ENCODE measurements around the gene SHF. TPM values are rescaled to one million over a fixed set of nuclear protein-coding genes. Genes with fewer than 3 reads are reported as not detected.
A peak's percentile ranks its signal among the peaks of the same experiment; 100 is the strongest.

SHF gene
- total and polyA plus RNA-seq, 2 donors (not counting 3 experiments of a cell fraction or from before 2014, with no cell fraction given): 2.8 to 5.2 TPM

DNA sequence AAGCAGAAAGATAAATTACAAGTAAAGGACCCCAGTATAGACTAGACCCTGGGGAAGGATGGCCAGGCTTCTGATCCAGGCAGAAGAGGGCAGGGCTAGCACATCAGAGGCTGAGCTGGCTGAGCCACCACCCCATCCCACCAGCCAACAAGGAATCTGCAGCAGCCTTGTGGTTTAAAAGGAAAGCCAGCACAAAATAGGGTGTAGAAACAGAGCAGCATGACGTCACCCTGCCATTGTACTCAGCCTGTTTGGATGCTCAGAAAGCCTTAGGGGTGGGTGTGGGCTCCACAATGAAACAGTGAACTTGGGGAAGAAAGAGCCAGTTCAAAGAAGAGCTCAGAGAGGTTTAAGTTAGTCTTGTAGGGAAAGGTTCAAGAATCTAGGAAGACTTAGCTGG is 29.8 kb downstream of the SHF start:
- Histone ChIP-seq H3K9me3 (replicated peaks; ENCODE audit: control insufficient read depth, insufficient read depth, low read length) (no peaks in the 10 kb centered on the region), H3K9me1 (replicated peaks; ENCODE audit: control insufficient read depth, extremely low read depth, insufficient read depth, low read length) (no peaks in the 10 kb centered on the region), H3K27me3 (ENCODE audit: control insufficient read depth in 2 of 2, insufficient read depth in 2 of 2, low read length in 2 of 2) (no peaks in the 10 kb centered on the region), H4K20me1 (replicated peaks; ENCODE audit: control insufficient read depth, extremely low read depth, insufficient read depth, low read length) (no peaks in the 10 kb centered on the region), H3K4me1 (ENCODE audit: control insufficient read depth, extremely low read depth, insufficient read depth, low read length) (peaks cover 2% of the 10 kb centered on the region), H3K36me3 (ENCODE audit: control insufficient read depth in 2 of 2, extremely low read depth in 1 of 2, insufficient read depth in 2 of 2, low read length in 2 of 2) (no peaks in the 10 kb centered on the region), H3K9ac (replicated peaks; ENCODE audit: extremely low read depth, insufficient read depth, low read length) (no peak overlapping the region), H3K79me2 (ENCODE audit: control insufficient read depth, insufficient read depth, low read length) (no peaks in the 10 kb centered on the region), H3K4me2 (ENCODE audit: insufficient read depth, low read length) (no peak overlapping the region), H2AFZ (ENCODE audit: low read depth, low read length) (no peak overlapping the region), H3K4me3 (replicated peaks in 1 of 3; ENCODE audit: insufficient read depth in 1 of 3, low read depth in 1 of 3, low read length in 3 of 3) (no peak overlapping the region), H3K27ac (ENCODE audit: insufficient read depth, low read depth, low read length) (no peak overlapping the region)
- dilution Hi-C loops (cut with MboI; ENCODE audit: extremely low pct_ligation_motif_present, low sequenced_read_pairs): no loop called here
- BruUV-seq (replicated peaks): no TSS peak
- DNase-seq (ENCODE audit: low read depth, low spot score) (no peak), FAIRE-seq (peak; percentile 49)
- TF ChIP-seq, protein P1, sequence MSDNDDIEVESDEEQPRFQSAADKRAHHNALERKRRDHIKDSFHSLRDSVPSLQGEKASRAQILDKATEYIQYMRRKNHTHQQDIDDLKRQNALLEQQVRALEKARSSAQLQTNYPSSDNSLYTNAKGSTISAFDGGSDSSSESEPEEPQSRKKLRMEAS (IDR thresholded peaks at IDR 0.05; ENCODE audit: insufficient read depth, insufficient read length): no peak
- TF ChIP-seq JUN (IDR thresholded peaks at IDR 0.05; ENCODE audit: borderline replicate concordance, insufficient read depth, insufficient read length, low read depth): peak; percentile 34
- ChIA-PET CTCF (interaction anchor here (0.9 to 1.9 kb wide), 2 partner anchors 245 to 300 kb away, joined by 3 to 4 read pairs; a partner anchor contains a TSS), POLR2A (no interaction called here)
- intact Hi-C loops (cut with micrococcal nuclease): no loop called here

DNA sequence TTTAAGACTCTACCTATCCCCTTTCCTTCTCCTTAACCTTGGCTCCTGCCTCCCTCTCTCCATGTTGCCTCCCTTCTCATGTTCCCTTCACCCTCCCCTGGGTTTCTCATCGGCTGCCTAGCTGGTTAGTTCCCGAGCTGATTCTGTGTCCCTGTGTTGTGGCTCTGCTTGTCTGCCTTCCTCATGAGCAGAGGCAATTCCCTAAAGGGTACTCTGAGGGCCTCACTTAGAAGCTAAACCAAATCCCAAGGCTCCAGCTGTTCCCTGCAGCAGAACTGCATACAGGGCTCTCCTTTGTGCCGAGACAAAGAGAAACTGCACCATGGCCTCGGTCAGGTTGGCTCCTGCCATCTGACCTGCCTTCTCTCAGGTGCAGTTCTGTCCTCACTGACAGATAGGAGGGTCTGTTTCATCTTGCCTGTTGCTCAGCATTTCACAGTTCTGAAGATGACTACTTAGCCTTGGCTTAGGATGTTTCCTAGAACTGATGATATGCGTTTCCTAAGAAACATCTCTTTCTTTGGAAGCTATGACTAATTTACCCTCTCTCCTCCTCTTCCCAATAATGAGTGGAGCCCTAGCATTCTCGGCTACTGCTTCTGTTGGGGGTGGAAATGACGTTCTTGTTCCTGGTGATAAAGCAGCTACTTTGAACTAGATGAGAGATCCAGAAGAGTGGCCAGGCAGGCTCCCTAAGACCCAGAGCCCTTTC is 30.9 kb downstream of the SHF start:
- intact Hi-C loops (cut with micrococcal nuclease) (no loop called here), dilution Hi-C loops (cut with MboI; ENCODE audit: extremely low pct_ligation_motif_present, low sequenced_read_pairs) (no loop called here)
- H4K20me1 ChIP-seq (replicated peaks; ENCODE audit: control insufficient read depth, extremely low read depth, insufficient read depth, low read length): no peaks in the 10 kb centered on the region
- CTCF ChIA-PET: interaction anchor here (1.5 to 3.0 kb wide), 3 partner anchors 30 to 301 kb away, joined by 4 to 7 read pairs (median 6); no protein-coding TSS in a partner anchor
- peaks cover 2% of the 10 kb centered on the region for H3K4me1 ChIP-seq (ENCODE audit: control insufficient read depth, extremely low read depth, insufficient read depth, low read length)
- no peaks in the 10 kb centered on the region for H3K27me3 ChIP-seq (ENCODE audit: control insufficient read depth in 2 of 2, insufficient read depth in 2 of 2, low read length in 2 of 2)
- DNase-seq (ENCODE audit: low read depth, low spot score) (no peak), FAIRE-seq (no peak)
- TF ChIP-seq, protein P2, sequence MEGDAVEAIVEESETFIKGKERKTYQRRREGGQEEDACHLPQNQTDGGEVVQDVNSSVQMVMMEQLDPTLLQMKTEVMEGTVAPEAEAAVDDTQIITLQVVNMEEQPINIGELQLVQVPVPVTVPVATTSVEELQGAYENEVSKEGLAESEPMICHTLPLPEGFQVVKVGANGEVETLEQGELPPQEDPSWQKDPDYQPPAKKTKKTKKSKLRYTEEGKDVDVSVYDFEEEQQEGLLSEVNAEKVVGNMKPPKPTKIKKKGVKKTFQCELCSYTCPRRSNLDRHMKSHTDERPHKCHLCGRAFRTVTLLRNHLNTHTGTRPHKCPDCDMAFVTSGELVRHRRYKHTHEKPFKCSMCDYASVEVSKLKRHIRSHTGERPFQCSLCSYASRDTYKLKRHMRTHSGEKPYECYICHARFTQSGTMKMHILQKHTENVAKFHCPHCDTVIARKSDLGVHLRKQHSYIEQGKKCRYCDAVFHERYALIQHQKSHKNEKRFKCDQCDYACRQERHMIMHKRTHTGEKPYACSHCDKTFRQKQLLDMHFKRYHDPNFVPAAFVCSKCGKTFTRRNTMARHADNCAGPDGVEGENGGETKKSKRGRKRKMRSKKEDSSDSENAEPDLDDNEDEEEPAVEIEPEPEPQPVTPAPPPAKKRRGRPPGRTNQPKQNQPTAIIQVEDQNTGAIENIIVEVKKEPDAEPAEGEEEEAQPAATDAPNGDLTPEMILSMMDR (IDR thresholded peaks at IDR 0.05; ENCODE audit: extremely low read depth in 1 of 2, insufficient read depth in 1 of 2, low read depth in 1 of 2, low read length in 2 of 2): no peak
- TF ChIP-seq JUN (IDR thresholded peaks at IDR 0.05; ENCODE audit: borderline replicate concordance, insufficient read depth, insufficient read length, low read depth): no peak
- no peak for TF ChIP-seq POLR2AphosphoS5 (IDR thresholded peaks at IDR 0.05; ENCODE audit: insufficient read depth, low read depth, low read length)
- TF ChIP-seq POLR2A (IDR thresholded peaks at IDR 0.05; ENCODE audit: low read depth, low read length): no peak
- TF ChIP-seq EZH2 (IDR thresholded peaks at IDR 0.05; ENCODE audit: borderline replicate concordance, low read depth, low read length, severe bottlenecking): no peak
- no peak for TF ChIP-seq MYC (IDR thresholded peaks at IDR 0.05; ENCODE audit: low read depth, low read length)
- TF ChIP-seq, protein P1 (IDR thresholded peaks at IDR 0.05; ENCODE audit: insufficient read depth, insufficient read length): no peak
- TF ChIP-seq FOS (IDR thresholded peaks at IDR 0.05; ENCODE audit: borderline replicate concordance, insufficient read depth, low read length): no peak
- no peak for TF ChIP-seq GATA2 (IDR thresholded peaks at IDR 0.05; ENCODE audit: insufficient read depth, insufficient read length, low read depth, low read length)
- no peaks in the 10 kb centered on the region for H3K36me3 ChIP-seq (ENCODE audit: control insufficient read depth in 2 of 2, extremely low read depth in 1 of 2, insufficient read depth in 2 of 2, low read length in 2 of 2)
- POLR2A ChIA-PET: no interaction called here
- no peak overlapping the region for H3K4me3 ChIP-seq (replicated peaks in 1 of 3; ENCODE audit: insufficient read depth in 1 of 3, low read depth in 1 of 3, low read length in 3 of 3)
- BruUV-seq (replicated peaks): no TSS peak
- H3K9me1 ChIP-seq (replicated peaks; ENCODE audit: control insufficient read depth, extremely low read depth, insufficient read depth, low read length): no peaks in the 10 kb centered on the region
- H3K9ac ChIP-seq (replicated peaks; ENCODE audit: extremely low read depth, insufficient read depth, low read length): no peak overlapping the region
- H2AFZ ChIP-seq (ENCODE audit: low read depth, low read length): no peak overlapping the region
- H3K27ac ChIP-seq (ENCODE audit: insufficient read depth, low read depth, low read length): no peak overlapping the region
- H3K79me2 ChIP-seq (ENCODE audit: control insufficient read depth, insufficient read depth, low read length): no peaks in the 10 kb centered on the region
- no peaks in the 10 kb centered on the region for H3K9me3 ChIP-seq (replicated peaks; ENCODE audit: control insufficient read depth, insufficient read depth, low read length)
- H3K4me2 ChIP-seq (ENCODE audit: insufficient read depth, low read length): no peak overlapping the region

Data from endothelial cell of umbilical vein (primary cell).